HG02870 (cell line): ENCODE measurements around the gene APCDD1L.
"Not testable (repeated sequence)": the region's sequence is repeated elsewhere in the genome, so short reads cannot be mapped to it uniquely, and the experiment has no call there.

ENCODE experiments used
- ATAC-seq: cut with Tn5 transposase; IDR thresholded peaks from one replicate; pipeline ENCODE4 v1.9.1; 2021; ENCODE audit warnings: mild to moderate bottlenecking, moderate library complexity; ENCODE audit not compliant: unreplicated experiment

The APCDD1L gene

DNA sequence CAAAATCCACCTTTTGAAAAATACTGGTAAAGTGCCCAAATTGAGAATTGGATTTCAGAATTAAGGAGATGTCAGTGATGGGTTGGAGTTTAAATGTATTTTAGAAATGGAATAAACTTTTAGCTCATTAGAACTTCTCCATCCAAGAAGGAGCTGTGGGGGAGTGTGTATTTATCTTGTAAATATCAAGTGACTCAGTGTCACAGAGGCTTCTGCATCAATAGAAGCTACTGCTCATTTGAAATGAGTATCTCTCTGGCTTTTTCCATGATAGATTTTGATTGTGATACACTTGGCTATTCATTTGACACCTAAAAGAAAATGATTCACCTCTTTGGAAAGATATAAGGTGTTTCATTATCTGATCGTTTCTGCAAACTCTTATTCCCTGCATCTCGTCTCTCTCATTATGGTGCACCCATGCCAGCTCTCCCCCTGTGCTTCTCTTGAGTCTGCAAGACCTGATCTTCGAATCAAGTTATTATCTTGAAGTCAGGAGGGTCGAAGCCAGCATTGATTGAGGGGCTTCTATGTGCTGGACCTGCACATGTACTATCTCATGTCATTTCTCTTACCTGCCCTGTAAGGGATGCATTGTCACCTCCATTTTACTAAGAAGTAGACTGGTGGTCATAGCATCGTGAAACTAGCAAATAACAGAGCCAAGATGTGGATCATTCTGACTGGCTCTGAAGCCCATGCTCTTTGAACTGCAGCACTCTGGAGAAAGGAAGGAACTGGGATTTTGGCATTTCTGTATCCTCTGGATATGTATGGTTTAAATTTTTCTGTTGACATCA is 96.0 kb downstream of the APCDD1L start:
- no peak for ATAC-seq

- ATAC-seq, result no peak
Observed at GRCh38 chr20:58417438-58417837, 97.8 kb downstream of the APCDD1L start.

GRCh38 chr20:58416835-58417234 is 98.4 kb downstream of the APCDD1L start:
- ATAC-seq, result no peak

- no peak for ATAC-seq
Observed at GRCh38 chr20:58416057-58416456, 99.1 kb downstream of the APCDD1L start.

- ATAC-seq, result not testable (repeated sequence)
Observed at GRCh38 chr20:58414786-58415185, 100.4 kb downstream of the APCDD1L start.

- not testable (repeated sequence) for ATAC-seq
Observed at GRCh38 chr20:58414216-58414615, 101.0 kb downstream of the APCDD1L start.
